HepG2 (cell line): ENCODE data around the gene FCHSD1.

Source experiments
- MAFG ChIP-seq: sonication (generic); formaldehyde crosslinking; IDR thresholded peaks from 2 replicates; pipeline ENCODE4 v1.5.1; 2020; ENCODE audit warnings: mild to moderate bottlenecking, missing genetic modification reagents
- MAFK ChIP-seq, 2 experiments: IDR thresholded peaks in 1 of 2; conservative IDR thresholded peaks in 1 of 2; 2 replicates each; pipeline ENCODE4 v1.6.1; 2011; ENCODE audit warnings: improper control_type of control experiment in 2 of 2, low read length in 2 of 2
- POGZ ChIP-seq: sonication (generic); formaldehyde crosslinking; IDR thresholded peaks from 2 replicates; pipeline ENCODE4 v1.4.0; 2020; ENCODE audit warnings: mild to moderate bottlenecking, missing genetic modification reagents
- SIX4 ChIP-seq: sonication (generic); formaldehyde crosslinking; IDR thresholded peaks from 2 replicates; pipeline ENCODE4 v1.4.0; 2020; ENCODE audit warnings: missing genetic modification reagents
- SP1 ChIP-seq, 2 experiments: fragments of 450-650 bp in 1 of 2; sonication (generic) in 1 of 2; formaldehyde crosslinking in 1 of 2; IDR thresholded peaks; 2 replicates each; pipeline versions ENCODE4 v1.4.0 to v1.6.1; 2016 to 2020; ENCODE audit warnings: missing genetic modification reagents in 1 of 2
- SP2 ChIP-seq: sonication (generic); formaldehyde crosslinking; IDR thresholded peaks from 2 replicates; pipeline ENCODE4 v1.5.1; 2020; ENCODE audit warnings: mild to moderate bottlenecking, missing genetic modification reagents
- TCF7L2 ChIP-seq: IDR thresholded peaks from 2 replicates; pipeline ENCODE4 v1.6.1; 2011; ENCODE audit warnings: mild to moderate bottlenecking, low read depth, low read length, moderate library complexity
- ZIK1 ChIP-seq: sonication (generic); formaldehyde crosslinking; IDR thresholded peaks from 2 replicates; pipeline ENCODE4 v1.5.0; 2020; ENCODE audit warnings: mild to moderate bottlenecking, low read depth, missing genetic modification reagents, borderline replicate concordance
- ZKSCAN8 ChIP-seq: IDR thresholded peaks from 2 replicates; pipeline ENCODE4 v1.6.1; 2016; ENCODE audit warnings: borderline replicate concordance, missing genetic modification reagents, missing compliant biosample characterization
- ZNF749 ChIP-seq: sonication (generic); formaldehyde crosslinking; IDR thresholded peaks from 2 replicates; pipeline ENCODE4 v1.8.0; 2022; ENCODE audit warnings: mild to moderate bottlenecking, missing genetic modification reagents, moderate library complexity, borderline replicate concordance
- TF ChIP-seq, protein P1 (sequence below): sonication (generic); formaldehyde crosslinking; IDR thresholded peaks from 2 replicates; pipeline ENCODE4 v1.5.0; 2020; ENCODE audit warnings: missing genetic modification reagents
- TF ChIP-seq, protein P2 (sequence below): sonication (generic); formaldehyde crosslinking; IDR thresholded peaks from 2 replicates; pipeline ENCODE4 v1.4.0; 2020; ENCODE audit warnings: mild to moderate bottlenecking, missing genetic modification reagents
- TF ChIP-seq, protein P3 (sequence below): sonication (generic); formaldehyde crosslinking; conservative IDR thresholded peaks from 2 replicates; pipeline ENCODE4 v1.4.0; 2020; ENCODE audit warnings: missing genetic modification reagents

DNA sequence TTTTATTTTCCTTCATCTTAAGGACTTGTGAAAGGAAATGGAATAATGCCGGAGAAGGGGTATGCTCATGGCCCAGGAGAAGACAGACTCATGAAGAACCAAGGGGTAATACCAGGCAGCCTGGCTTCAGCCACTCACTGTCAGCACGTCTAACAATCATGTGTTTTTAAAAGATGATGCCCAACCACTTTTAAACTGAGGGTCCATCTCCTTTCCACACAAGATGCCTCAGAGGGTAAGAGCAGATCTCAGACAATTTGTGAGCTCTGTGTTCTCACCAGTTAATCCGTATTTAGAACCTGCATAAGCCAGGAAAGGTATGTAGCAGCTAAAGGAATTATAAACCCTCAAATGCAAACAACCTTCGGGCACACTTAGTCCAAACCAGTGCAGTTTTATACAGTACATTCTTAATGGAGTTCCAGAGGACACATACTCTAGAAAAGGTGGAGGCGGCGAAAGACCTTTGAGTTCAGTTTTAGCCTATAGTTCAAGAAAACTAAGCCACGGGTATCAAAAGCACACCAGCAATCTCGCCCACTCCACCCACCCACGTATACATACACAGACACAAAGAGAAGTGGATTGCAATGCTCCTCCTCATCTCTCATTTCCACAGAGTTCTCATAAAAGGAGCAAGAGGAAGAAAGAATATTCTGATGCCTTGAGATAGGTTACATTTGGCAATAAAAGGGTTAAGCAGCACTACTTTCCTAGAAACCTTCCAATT lies 35.1 kb downstream of the FCHSD1 start:
- TF ChIP-seq SP2 (no peak), MAFK (conservative IDR thresholded peaks at IDR 0.05 in 1 of 2, IDR thresholded peaks at IDR 0.05 in 1 of 2; ENCODE audit: low read length in 2 of 2) (no peak), TCF7L2 (no peak), POGZ (no peak), SP1 (IDR thresholded peaks at IDR 0.05) (no peak), SP1 (CRISPR knock-in tag; IDR thresholded peaks at IDR 0.05) (no peak), ZNF749 (CRISPR knock-in tag) (no peak), ZIK1 (CRISPR knock-in tag) (no peak), ZKSCAN8 (CRISPR knock-in tag) (no peak), MAFG (no peak), SIX4 (CRISPR knock-in tag) (no peak)
- TF ChIP-seq, protein P1, sequence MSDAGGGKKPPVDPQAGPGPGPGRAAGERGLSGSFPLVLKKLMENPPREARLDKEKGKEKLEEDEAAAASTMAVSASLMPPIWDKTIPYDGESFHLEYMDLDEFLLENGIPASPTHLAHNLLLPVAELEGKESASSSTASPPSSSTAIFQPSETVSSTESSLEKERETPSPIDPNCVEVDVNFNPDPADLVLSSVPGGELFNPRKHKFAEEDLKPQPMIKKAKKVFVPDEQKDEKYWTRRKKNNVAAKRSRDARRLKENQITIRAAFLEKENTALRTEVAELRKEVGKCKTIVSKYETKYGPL (CRISPR knock-in tag): no peak
- TF ChIP-seq, protein P2, sequence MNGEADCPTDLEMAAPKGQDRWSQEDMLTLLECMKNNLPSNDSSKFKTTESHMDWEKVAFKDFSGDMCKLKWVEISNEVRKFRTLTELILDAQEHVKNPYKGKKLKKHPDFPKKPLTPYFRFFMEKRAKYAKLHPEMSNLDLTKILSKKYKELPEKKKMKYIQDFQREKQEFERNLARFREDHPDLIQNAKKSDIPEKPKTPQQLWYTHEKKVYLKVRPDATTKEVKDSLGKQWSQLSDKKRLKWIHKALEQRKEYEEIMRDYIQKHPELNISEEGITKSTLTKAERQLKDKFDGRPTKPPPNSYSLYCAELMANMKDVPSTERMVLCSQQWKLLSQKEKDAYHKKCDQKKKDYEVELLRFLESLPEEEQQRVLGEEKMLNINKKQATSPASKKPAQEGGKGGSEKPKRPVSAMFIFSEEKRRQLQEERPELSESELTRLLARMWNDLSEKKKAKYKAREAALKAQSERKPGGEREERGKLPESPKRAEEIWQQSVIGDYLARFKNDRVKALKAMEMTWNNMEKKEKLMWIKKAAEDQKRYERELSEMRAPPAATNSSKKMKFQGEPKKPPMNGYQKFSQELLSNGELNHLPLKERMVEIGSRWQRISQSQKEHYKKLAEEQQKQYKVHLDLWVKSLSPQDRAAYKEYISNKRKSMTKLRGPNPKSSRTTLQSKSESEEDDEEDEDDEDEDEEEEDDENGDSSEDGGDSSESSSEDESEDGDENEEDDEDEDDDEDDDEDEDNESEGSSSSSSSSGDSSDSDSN (CRISPR knock-in tag): no peak
- TF ChIP-seq, protein P3, sequence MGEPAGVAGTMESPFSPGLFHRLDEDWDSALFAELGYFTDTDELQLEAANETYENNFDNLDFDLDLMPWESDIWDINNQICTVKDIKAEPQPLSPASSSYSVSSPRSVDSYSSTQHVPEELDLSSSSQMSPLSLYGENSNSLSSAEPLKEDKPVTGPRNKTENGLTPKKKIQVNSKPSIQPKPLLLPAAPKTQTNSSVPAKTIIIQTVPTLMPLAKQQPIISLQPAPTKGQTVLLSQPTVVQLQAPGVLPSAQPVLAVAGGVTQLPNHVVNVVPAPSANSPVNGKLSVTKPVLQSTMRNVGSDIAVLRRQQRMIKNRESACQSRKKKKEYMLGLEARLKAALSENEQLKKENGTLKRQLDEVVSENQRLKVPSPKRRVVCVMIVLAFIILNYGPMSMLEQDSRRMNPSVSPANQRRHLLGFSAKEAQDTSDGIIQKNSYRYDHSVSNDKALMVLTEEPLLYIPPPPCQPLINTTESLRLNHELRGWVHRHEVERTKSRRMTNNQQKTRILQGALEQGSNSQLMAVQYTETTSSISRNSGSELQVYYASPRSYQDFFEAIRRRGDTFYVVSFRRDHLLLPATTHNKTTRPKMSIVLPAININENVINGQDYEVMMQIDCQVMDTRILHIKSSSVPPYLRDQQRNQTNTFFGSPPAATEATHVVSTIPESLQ (CRISPR knock-in tag): no peak
